Astrocyte (in vitro differentiated cells and primary cell): ENCODE results near the gene PNPLA7.

Source experiments
- EZH2 ChIP-seq: IDR thresholded peaks from 2 replicates; pipeline ENCODE4 v1.6.1; 2012; ENCODE audit warnings: mild to moderate bottlenecking, low read length, inconsistent platforms; ENCODE audit not compliant: insufficient read depth
- TF ChIP-seq, protein P1 (sequence below): IDR thresholded peaks from 2 replicates; pipeline ENCODE4 v1.5.1; 2011; ENCODE audit warnings: low read depth, mild to moderate bottlenecking, inconsistent platforms, low read length, moderate library complexity; ENCODE audit not compliant: insufficient read depth

DNA sequence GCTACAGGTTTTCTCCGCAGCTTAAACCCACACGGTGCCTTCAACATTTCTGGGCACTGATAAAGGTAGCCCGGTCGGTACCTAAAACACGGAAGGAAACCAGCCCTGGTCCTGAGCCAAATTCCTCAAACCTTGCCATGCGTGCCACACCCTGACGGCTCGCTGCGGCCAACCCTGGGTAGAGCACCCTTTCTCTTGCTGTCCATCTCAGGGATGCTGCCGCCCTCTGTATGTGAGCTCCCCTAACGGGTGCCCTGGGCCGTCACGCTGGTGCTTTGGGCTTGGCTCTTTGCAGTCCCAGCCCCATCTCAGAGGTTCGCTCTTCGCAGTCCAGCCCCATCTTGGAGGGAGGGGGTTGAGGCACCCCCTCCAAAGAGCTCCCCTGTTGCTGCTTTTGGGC is 43.9 kb downstream of the PNPLA7 start:
- TF ChIP-seq, protein P1, sequence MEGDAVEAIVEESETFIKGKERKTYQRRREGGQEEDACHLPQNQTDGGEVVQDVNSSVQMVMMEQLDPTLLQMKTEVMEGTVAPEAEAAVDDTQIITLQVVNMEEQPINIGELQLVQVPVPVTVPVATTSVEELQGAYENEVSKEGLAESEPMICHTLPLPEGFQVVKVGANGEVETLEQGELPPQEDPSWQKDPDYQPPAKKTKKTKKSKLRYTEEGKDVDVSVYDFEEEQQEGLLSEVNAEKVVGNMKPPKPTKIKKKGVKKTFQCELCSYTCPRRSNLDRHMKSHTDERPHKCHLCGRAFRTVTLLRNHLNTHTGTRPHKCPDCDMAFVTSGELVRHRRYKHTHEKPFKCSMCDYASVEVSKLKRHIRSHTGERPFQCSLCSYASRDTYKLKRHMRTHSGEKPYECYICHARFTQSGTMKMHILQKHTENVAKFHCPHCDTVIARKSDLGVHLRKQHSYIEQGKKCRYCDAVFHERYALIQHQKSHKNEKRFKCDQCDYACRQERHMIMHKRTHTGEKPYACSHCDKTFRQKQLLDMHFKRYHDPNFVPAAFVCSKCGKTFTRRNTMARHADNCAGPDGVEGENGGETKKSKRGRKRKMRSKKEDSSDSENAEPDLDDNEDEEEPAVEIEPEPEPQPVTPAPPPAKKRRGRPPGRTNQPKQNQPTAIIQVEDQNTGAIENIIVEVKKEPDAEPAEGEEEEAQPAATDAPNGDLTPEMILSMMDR, result no peak
- TF ChIP-seq EZH2, result no peak
